D721Med (cell line): Measurements from ENCODE around the gene NSG2.
"Not testable (repeated sequence)": the region's sequence is repeated elsewhere in the genome, so short reads cannot be mapped to it uniquely, and the experiment has no call there.

ENCODE experiments used
- DNase-seq: peaks from one replicate; pipeline ENCODE4 v3.0.0; 2011; ENCODE audit warnings: low spot score; ENCODE audit not compliant: insufficient read length
- FAIRE-seq: peaks from 2 replicates; lab custom pipeline; 2011; peaks lifted over from hg19 to GRCh38; lab: Jason Lieb, UNC
- CTCF ChIP-seq: IDR thresholded peaks from 2 replicates; pipeline ENCODE4 v1.5.1; 2012; ENCODE audit warnings: mild to moderate bottlenecking, control low read depth; ENCODE audit not compliant: insufficient read depth; ENCODE audit errors: missing control alignments

Gene NSG2

GRCh38 chr5:174010365-174010764 lies 35.1 kb upstream of the NSG2 start:
- DNase-seq (no peak), FAIRE-seq (no peak)
- TF ChIP-seq CTCF: no peak

- FAIRE-seq: no peak
- TF ChIP-seq CTCF: no peak
- DNase-seq: no peak
Measured at GRCh38 chr5:174011441-174011840, 34.1 kb upstream of the NSG2 start.

GRCh38 chr5:174020069-174020927 lies 25.2 kb upstream of the NSG2 start:
- FAIRE-seq, DNase-seq: not testable (repeated sequence)
- TF ChIP-seq CTCF: peak; percentile 46

GRCh38 chr5:174020928-174021304 lies 24.6 kb upstream of the NSG2 start:
- no peak for FAIRE-seq
- no peak for TF ChIP-seq CTCF
- DNase-seq: no peak

GRCh38 chr5:174022384-174023095 lies 23.0 kb upstream of the NSG2 start:
- FAIRE-seq (no peak), DNase-seq (no peak)
- TF ChIP-seq CTCF: no peak

GRCh38 chr5:174030286-174030685 lies 15.2 kb upstream of the NSG2 start:
- FAIRE-seq (no peak), DNase-seq (no peak)
- TF ChIP-seq CTCF: no peak
